H9 (cell line): ENCODE measurements around the gene HOXA7. TPM values are rescaled to one million over a fixed set of nuclear protein-coding genes. Genes with fewer than 3 reads are reported as not detected.

ENCODE experiments used
- DNase-seq: peaks from one replicate; pipeline ENCODE4 v3.0.0-alpha.2; 2017
- H2AFZ ChIP-seq: one replicate; pipeline ENCODE4 v1.6.1; 2013; ENCODE audit warnings: mild to moderate bottlenecking, low read length, control low read depth, moderate library complexity
- H2AK5ac ChIP-seq: 2 replicates; pipeline ENCODE4 v1.6.1; 2013; ENCODE audit warnings: low read length, control low read depth, mixed read lengths; ENCODE audit not compliant: insufficient read length
- H2BK120ac ChIP-seq: one replicate; pipeline ENCODE4 v1.6.1; 2013; ENCODE audit warnings: low read depth, mild to moderate bottlenecking, low read length, control low read depth, inconsistent platforms; ENCODE audit not compliant: poor library complexity, severe bottlenecking
- H2BK12ac ChIP-seq: 2 replicates; pipeline ENCODE4 v1.6.1; 2013; ENCODE audit warnings: low read length, control low read depth, mixed read lengths, low read depth; ENCODE audit not compliant: insufficient read length
- H2BK15ac ChIP-seq: 2 replicates; pipeline ENCODE4 v1.6.1; 2013; ENCODE audit warnings: low read depth, low read length, control low read depth
- H2BK20ac ChIP-seq: one replicate; pipeline ENCODE4 v1.6.1; 2013; ENCODE audit warnings: low read depth, mild to moderate bottlenecking, low read length, control low read depth, inconsistent platforms; ENCODE audit not compliant: poor library complexity, severe bottlenecking
- H2BK5ac ChIP-seq: 2 replicates; pipeline ENCODE4 v1.6.1; 2013; ENCODE audit warnings: low read length, control low read depth, mixed read lengths; ENCODE audit not compliant: insufficient read length
- H3K14ac ChIP-seq: 2 replicates; pipeline ENCODE4 v1.6.1; 2013; ENCODE audit warnings: low read length, control low read depth; ENCODE audit not compliant: insufficient read depth
- H3K18ac ChIP-seq: 2 replicates; pipeline ENCODE4 v1.6.1; 2013; ENCODE audit warnings: low read depth, mild to moderate bottlenecking, mixed read lengths, low read length, control low read depth; ENCODE audit not compliant: insufficient read length
- H3K23ac ChIP-seq: 2 replicates; pipeline ENCODE4 v1.6.1; 2013; ENCODE audit warnings: low read length, control low read depth, mixed read lengths, low read depth; ENCODE audit not compliant: insufficient read length
- H3K23me2 ChIP-seq: 2 replicates; pipeline ENCODE4 v1.6.1; 2013; ENCODE audit warnings: low read depth, mild to moderate bottlenecking, mixed read lengths, low read length, control low read depth; ENCODE audit not compliant: insufficient read length, poor library complexity, severe bottlenecking
- H3K27ac ChIP-seq: 2 replicates; pipeline ENCODE4 v1.5.1; 2013; ENCODE audit warnings: low read length, control low read depth, mixed read lengths, low read depth; ENCODE audit not compliant: insufficient read length
- H3K27me3 ChIP-seq: 2 replicates; pipeline ENCODE4 v1.6.1; 2013; ENCODE audit warnings: low read length, control low read depth, inconsistent platforms; ENCODE audit not compliant: insufficient read depth
- H3K4ac ChIP-seq: 2 replicates; pipeline ENCODE4 v1.6.1; 2013; ENCODE audit warnings: low read depth, mild to moderate bottlenecking, control low read depth, inconsistent platforms, low read length, moderate library complexity
- H3K4me1 ChIP-seq: 2 replicates; pipeline ENCODE4 v1.6.1; 2013; ENCODE audit warnings: low read length, control low read depth, inconsistent platforms; ENCODE audit not compliant: insufficient read depth
- H3K4me2 ChIP-seq: 2 replicates; pipeline ENCODE4 v1.6.1; 2013; ENCODE audit warnings: low read length, control low read depth, mixed read lengths; ENCODE audit not compliant: insufficient read length, insufficient read depth
- H3K56ac ChIP-seq: 2 replicates; pipeline ENCODE4 v1.6.1; 2013; ENCODE audit warnings: low read depth, mild to moderate bottlenecking, mixed read lengths, low read length, control low read depth; ENCODE audit not compliant: insufficient read length
- H3K79me1 ChIP-seq: 2 replicates; pipeline ENCODE4 v1.6.1; 2013; ENCODE audit warnings: low read depth, mild to moderate bottlenecking, moderate library complexity, low read length, control low read depth, inconsistent platforms; ENCODE audit not compliant: insufficient read depth, poor library complexity, severe bottlenecking
- H3K79me2 ChIP-seq: 2 replicates; pipeline ENCODE4 v1.6.1; 2013; ENCODE audit warnings: low read length, control low read depth, inconsistent platforms; ENCODE audit not compliant: insufficient read depth
- H3K9ac ChIP-seq: 2 replicates; pipeline ENCODE4 v1.6.1; 2013; ENCODE audit warnings: low read length, control low read depth, mixed read lengths; ENCODE audit not compliant: insufficient read length; ENCODE audit errors: extremely low read depth
- H3K9me3 ChIP-seq: one replicate; pipeline ENCODE4 v1.6.1; 2013; ENCODE audit warnings: low read depth, low read length, inconsistent platforms; ENCODE audit not compliant: control insufficient read depth
- H3T11ph ChIP-seq: one replicate; pipeline ENCODE4 v1.6.1; 2013; ENCODE audit warnings: mild to moderate bottlenecking, low read length, control low read depth, inconsistent platforms
- H4K20me1 ChIP-seq: one replicate; pipeline ENCODE4 v1.6.1; 2013; ENCODE audit not compliant: control insufficient read depth, insufficient read length, insufficient read depth
- H4K5ac ChIP-seq: 2 replicates; pipeline ENCODE4 v1.6.1; 2013; ENCODE audit warnings: low read depth, mild to moderate bottlenecking, mixed read lengths, low read length, control low read depth; ENCODE audit not compliant: insufficient read length
- H4K8ac ChIP-seq: replicated peaks from 2 replicates; pipeline ENCODE4 v1.6.1; 2013; ENCODE audit warnings: low read length, control low read depth, mixed read lengths, low read depth; ENCODE audit not compliant: insufficient read length
- H4K91ac ChIP-seq: 2 replicates; pipeline ENCODE4 v1.6.1; 2013; ENCODE audit warnings: low read depth, mild to moderate bottlenecking, moderate library complexity, mixed read lengths, low read length, control low read depth; ENCODE audit not compliant: insufficient read length
- H3K27ac Mint-ChIP-seq, 3 experiments: 2 replicates in 2 of 3; 3 replicates in 1 of 3; pipeline ENCODE4 v1.8.0; 2020 to 2021; ENCODE audit warnings: mixed read lengths in 3 of 3, mild to moderate bottlenecking in 1 of 3, moderate library complexity in 1 of 3
- H3K27me3 Mint-ChIP-seq: 2 replicates; pipeline ENCODE4 v1.8.0; 2021; ENCODE audit warnings: low read depth, mild to moderate bottlenecking, moderate library complexity, mixed read lengths
- H3K36me3 Mint-ChIP-seq, 3 experiments: 2 replicates in 2 of 3; 3 replicates in 1 of 3; pipeline ENCODE4 v1.8.0; 2020 to 2021; ENCODE audit warnings: low read depth in 3 of 3, mixed read lengths in 3 of 3; ENCODE audit not compliant: insufficient read depth in 1 of 3
- H3K4me1 Mint-ChIP-seq, 2 experiments: 2 replicates each; pipeline ENCODE4 v1.8.0; 2020; ENCODE audit warnings: mixed read lengths in 2 of 2
- H3K4me3 Mint-ChIP-seq, 2 experiments: 2 replicates in 1 of 2; 3 replicates in 1 of 2; pipeline ENCODE4 v1.8.0; 2020 to 2021; ENCODE audit warnings: mild to moderate bottlenecking in 2 of 2, mixed read lengths in 2 of 2, moderate library complexity in 1 of 2
- H3K9me3 Mint-ChIP-seq, 2 experiments: 2 replicates in 1 of 2; 3 replicates in 1 of 2; pipeline ENCODE4 v1.8.0; 2020; ENCODE audit warnings: mild to moderate bottlenecking in 2 of 2, mixed read lengths in 2 of 2, moderate library complexity in 1 of 2
- WGBS: extraction: QIAGEN DNeasy Blood & Tissue Kit; methylation state at CpG from one replicate; pipeline ENCODE4 v1.1.7; 2013; ENCODE audit warnings: missing lambda C conversion rate, low lambda C conversion rate, mixed read lengths; ENCODE audit not compliant: insufficient read length; ENCODE audit errors: extremely low coverage; 5-methylcytosine and 5-hydroxymethylcytosine counted together
- total RNA-seq: library from RNA; stranded (reverse); gene quantifications from 2 replicates; pipeline ENCODE4 v1.2.1, GENCODE V29; 2021
- TF ChIP-seq, protein P1 (sequence below): fragments of 200-600 bp; sonication (generic); conservative IDR thresholded peaks from 3 replicates; pipeline ENCODE4 v1.8.0; 2021; ENCODE audit warnings: antibody characterized with exemption, mild to moderate bottlenecking

HOXA7 gene
- total RNA-seq, 1 experiment from 2014 or later, result not detected

DNA sequence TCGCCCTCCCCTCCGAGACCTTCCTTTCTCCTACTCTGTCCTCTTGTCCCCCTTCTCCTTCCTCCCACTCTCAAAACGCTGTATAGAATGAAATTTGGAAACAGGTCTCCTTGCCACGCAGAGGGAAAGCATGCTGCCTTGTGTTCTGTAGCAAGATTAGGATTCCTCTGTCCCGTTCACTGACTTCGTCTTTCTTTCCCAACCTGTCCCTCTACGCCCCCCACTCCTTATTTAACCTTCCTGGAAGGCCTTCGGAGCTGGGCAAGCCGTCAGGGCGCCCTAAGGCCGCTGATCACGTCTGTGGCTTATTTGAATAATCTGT, 7.5 kb upstream of the HOXA7 start:
- no peak overlapping the region for H2BK20ac ChIP-seq
- no peak overlapping the region for H4K91ac ChIP-seq
- H2BK5ac ChIP-seq, result no peak overlapping the region
- no peak overlapping the region for H4K8ac ChIP-seq
- H3K9me3 Mint-ChIP-seq, result peaks cover 5 to 10% of the 10 kb centered on the region in 2 experiments
- no peak overlapping the region for H3K18ac ChIP-seq
- peaks cover 97% of the 10 kb centered on the region for H3K27me3 ChIP-seq
- no peak overlapping the region for H2AK5ac ChIP-seq
- H3K4me1 ChIP-seq, result no peaks in the 10 kb centered on the region
- no peak overlapping the region for H3K14ac ChIP-seq
- no peak for DNase-seq
- H3K9me3 ChIP-seq, result no peaks in the 10 kb centered on the region
- peaks cover 98% of the 10 kb centered on the region for H3K27me3 Mint-ChIP-seq
- no peak overlapping the region for H3K4me2 ChIP-seq
- no CpG with 5 or more reads among the region's 12 CpGs for WGBS
- H4K5ac ChIP-seq, result no peak overlapping the region
- H3K79me1 ChIP-seq, result no peaks in the 10 kb centered on the region
- no peak overlapping the region; a peak in 1 of 7 replicates for H3K27ac Mint-ChIP-seq
- H3K4ac ChIP-seq, result no peak overlapping the region
- TF ChIP-seq, protein P1, sequence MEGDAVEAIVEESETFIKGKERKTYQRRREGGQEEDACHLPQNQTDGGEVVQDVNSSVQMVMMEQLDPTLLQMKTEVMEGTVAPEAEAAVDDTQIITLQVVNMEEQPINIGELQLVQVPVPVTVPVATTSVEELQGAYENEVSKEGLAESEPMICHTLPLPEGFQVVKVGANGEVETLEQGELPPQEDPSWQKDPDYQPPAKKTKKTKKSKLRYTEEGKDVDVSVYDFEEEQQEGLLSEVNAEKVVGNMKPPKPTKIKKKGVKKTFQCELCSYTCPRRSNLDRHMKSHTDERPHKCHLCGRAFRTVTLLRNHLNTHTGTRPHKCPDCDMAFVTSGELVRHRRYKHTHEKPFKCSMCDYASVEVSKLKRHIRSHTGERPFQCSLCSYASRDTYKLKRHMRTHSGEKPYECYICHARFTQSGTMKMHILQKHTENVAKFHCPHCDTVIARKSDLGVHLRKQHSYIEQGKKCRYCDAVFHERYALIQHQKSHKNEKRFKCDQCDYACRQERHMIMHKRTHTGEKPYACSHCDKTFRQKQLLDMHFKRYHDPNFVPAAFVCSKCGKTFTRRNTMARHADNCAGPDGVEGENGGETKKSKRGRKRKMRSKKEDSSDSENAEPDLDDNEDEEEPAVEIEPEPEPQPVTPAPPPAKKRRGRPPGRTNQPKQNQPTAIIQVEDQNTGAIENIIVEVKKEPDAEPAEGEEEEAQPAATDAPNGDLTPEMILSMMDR, result no peak
- no peak overlapping the region for H2BK15ac ChIP-seq
- H3K79me2 ChIP-seq, result no peaks in the 10 kb centered on the region
- H2BK12ac ChIP-seq, result no peak overlapping the region
- no peak overlapping the region for H3K23ac ChIP-seq
- H2AFZ ChIP-seq, result no peak overlapping the region
- no peaks in the 10 kb centered on the region; a peak in 1 of 7 replicates for H3K36me3 Mint-ChIP-seq
- H3K56ac ChIP-seq, result no peak overlapping the region
- no peak overlapping the region for H2BK120ac ChIP-seq
- H4K20me1 ChIP-seq, result no peaks in the 10 kb centered on the region
- H3K9ac ChIP-seq, result no peak overlapping the region
- peaks cover 0 to 14% of the 10 kb centered on the region in 2 experiments; a peak in 3 of 4 replicates for H3K4me1 Mint-ChIP-seq
- no peak overlapping the region for H3T11ph ChIP-seq
- H3K27ac ChIP-seq, result no peak overlapping the region
- no peaks in the 10 kb centered on the region for H3K23me2 ChIP-seq
- no peak overlapping the region; a peak in 1 of 5 replicates for H3K4me3 Mint-ChIP-seq
